ENCODE results near the gene FGF12.

DNA sequence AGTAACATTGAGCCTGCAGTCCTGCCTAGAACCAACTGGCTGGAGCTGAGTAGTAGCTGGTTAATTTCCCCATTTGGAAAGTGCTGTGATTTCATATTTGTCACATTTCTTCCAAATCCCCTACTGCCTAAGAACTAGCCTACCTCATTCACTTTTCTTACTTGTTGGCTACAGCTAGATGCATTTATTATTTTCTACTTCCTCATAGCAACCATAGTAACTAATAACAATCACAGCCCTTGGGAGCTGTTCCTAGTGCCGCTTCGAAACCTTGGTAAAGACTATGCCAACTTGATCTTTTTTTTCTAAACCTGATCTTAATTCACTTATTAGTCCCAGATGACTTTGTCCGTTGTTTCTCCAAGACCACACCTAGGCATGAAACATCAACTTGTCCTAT lies 240.3 kb downstream of the FGF12 start:
- no peak for TF ChIP-seq CTCF (IDR thresholded peaks at IDR 0.05)
- TF ChIP-seq, protein P1, sequence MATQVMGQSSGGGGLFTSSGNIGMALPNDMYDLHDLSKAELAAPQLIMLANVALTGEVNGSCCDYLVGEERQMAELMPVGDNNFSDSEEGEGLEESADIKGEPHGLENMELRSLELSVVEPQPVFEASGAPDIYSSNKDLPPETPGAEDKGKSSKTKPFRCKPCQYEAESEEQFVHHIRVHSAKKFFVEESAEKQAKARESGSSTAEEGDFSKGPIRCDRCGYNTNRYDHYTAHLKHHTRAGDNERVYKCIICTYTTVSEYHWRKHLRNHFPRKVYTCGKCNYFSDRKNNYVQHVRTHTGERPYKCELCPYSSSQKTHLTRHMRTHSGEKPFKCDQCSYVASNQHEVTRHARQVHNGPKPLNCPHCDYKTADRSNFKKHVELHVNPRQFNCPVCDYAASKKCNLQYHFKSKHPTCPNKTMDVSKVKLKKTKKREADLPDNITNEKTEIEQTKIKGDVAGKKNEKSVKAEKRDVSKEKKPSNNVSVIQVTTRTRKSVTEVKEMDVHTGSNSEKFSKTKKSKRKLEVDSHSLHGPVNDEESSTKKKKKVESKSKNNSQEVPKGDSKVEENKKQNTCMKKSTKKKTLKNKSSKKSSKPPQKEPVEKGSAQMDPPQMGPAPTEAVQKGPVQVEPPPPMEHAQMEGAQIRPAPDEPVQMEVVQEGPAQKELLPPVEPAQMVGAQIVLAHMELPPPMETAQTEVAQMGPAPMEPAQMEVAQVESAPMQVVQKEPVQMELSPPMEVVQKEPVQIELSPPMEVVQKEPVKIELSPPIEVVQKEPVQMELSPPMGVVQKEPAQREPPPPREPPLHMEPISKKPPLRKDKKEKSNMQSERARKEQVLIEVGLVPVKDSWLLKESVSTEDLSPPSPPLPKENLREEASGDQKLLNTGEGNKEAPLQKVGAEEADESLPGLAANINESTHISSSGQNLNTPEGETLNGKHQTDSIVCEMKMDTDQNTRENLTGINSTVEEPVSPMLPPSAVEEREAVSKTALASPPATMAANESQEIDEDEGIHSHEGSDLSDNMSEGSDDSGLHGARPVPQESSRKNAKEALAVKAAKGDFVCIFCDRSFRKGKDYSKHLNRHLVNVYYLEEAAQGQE (IDR thresholded peaks at IDR 0.05; ENCODE audit: insufficient read depth in 1 of 2, low read depth in 2 of 2, low read length in 1 of 2), result no peak
- no peak for TF ChIP-seq POLR2AphosphoS5 (IDR thresholded peaks at IDR 0.05; ENCODE audit: low read depth, low read length)

Data from Panc1 (cell line).